DOHH2 (cell line): ENCODE results near the gene BTBD16.

ENCODE experiments used
- H3F3A ChIP-seq: fragments of 200-600 bp; sonication (generic), shearing (Covaris generic); 2 replicates; pipeline ENCODE4 v1.6.0; 2016; ENCODE audit warnings: antibody characterized with exemption, mild to moderate bottlenecking; ENCODE audit not compliant: control insufficient read depth, insufficient read depth
- H3K27ac ChIP-seq: fragments of 200-600 bp; sonication (generic); 2 replicates; pipeline ENCODE4 v1.5.1; 2014; ENCODE audit warnings: low read depth, mild to moderate bottlenecking, low read length, moderate library complexity
- H3K27me3 ChIP-seq: fragments of 200-600 bp; sonication (generic); 2 replicates; pipeline ENCODE4 v1.6.1; 2014; ENCODE audit warnings: mild to moderate bottlenecking, low read length, mixed read lengths; ENCODE audit not compliant: control insufficient read depth
- H3K36me3 ChIP-seq: fragments of 200-600 bp; sonication (generic); 2 replicates; pipeline ENCODE4 v1.6.1; 2014; ENCODE audit warnings: mild to moderate bottlenecking, low read length, moderate library complexity, mixed read lengths; ENCODE audit not compliant: control insufficient read depth
- H3K4me1 ChIP-seq: fragments of 200-600 bp; sonication (generic); 2 replicates; pipeline ENCODE4 v1.6.1; 2014; ENCODE audit warnings: mild to moderate bottlenecking, low read length, mixed read lengths; ENCODE audit not compliant: control insufficient read depth
- H3K4me2 ChIP-seq: fragments of 200-600 bp; sonication (generic); 2 replicates; pipeline ENCODE4 v1.6.0; 2014; ENCODE audit warnings: mild to moderate bottlenecking, low read length, moderate library complexity
- H3K4me3 ChIP-seq: fragments of 200-600 bp; sonication (generic); 2 replicates; pipeline ENCODE4 v1.5.1; 2014; ENCODE audit warnings: mild to moderate bottlenecking, low read length, mixed read lengths
- H3K79me2 ChIP-seq: fragments of 200-600 bp; sonication (generic); 2 replicates; pipeline ENCODE4 v1.6.1; 2014; ENCODE audit warnings: mild to moderate bottlenecking, low read length, mixed read lengths; ENCODE audit not compliant: control insufficient read depth
- H3K9me2 ChIP-seq: fragments of 200-600 bp; sonication (generic); replicated peaks from 2 replicates; pipeline ENCODE4 v1.6.1; 2014; ENCODE audit warnings: mild to moderate bottlenecking, low read length, mixed read lengths; ENCODE audit not compliant: control insufficient read depth
- H3K9me3 ChIP-seq: fragments of 200-600 bp; sonication (generic); 2 replicates; pipeline ENCODE4 v1.6.1; 2014; ENCODE audit warnings: antibody characterized with exemption, low read length, mixed read lengths; ENCODE audit not compliant: control insufficient read depth, insufficient read depth
- H4K20me1 ChIP-seq: fragments of 200-600 bp; sonication (generic); 2 replicates; pipeline ENCODE4 v1.6.0; 2014; ENCODE audit warnings: low read depth, mild to moderate bottlenecking, antibody characterized with exemption, low read length, moderate library complexity; ENCODE audit not compliant: control insufficient read depth, insufficient read depth
- CTCF ChIP-seq: fragments of 200-600 bp; sonication (generic); IDR thresholded peaks from one replicate; pipeline ENCODE4 v1.5.1; 2014; ENCODE audit warnings: antibody characterized with exemption, mild to moderate bottlenecking, low read depth, low read length; ENCODE audit not compliant: poor library complexity, severe bottlenecking
- EZH2phosphoT487 ChIP-seq: fragments of 200-600 bp; sonication (generic); IDR thresholded peaks from 2 replicates; pipeline ENCODE4 v1.6.1; 2017; ENCODE audit warnings: borderline replicate concordance, mild to moderate bottlenecking, antibody characterized with exemption, low read length, moderate library complexity, mixed read lengths

The BTBD16 gene

DNA sequence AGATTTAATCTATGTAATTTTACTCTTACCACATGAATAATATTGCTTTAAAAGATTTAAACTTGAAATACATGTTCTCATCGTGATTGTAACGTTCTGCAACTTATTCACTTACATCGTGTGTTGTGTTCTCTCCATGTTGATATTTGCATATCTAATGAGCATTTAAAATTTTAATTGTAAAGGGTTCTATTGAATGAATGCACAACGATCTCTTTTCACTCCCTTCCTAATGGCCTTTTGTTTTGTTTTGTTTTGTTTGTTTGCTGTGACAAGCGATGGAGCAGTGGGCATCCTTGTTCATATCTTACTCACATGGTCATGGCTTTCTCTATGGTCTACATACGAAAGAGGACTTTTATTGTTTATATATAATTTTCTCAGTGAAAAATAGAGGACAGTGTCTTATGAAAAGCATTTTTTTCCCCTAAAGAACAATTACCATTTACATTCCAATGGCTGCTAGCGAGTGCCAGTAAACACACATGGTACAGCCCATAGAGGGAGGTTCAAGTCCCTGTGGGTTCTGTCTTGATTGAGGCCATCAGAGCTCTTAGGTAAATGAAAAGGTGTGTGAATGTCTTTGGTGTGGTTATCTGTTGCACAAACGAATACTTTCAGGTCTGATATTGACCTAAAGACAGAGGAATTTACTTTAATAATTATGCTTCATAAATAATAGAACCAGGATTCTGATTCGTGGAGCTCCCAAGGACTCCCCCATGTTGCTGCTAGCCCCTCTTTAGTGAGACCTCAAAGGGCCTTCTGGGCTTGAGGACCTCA lies 32.4 kb downstream of the BTBD16 start:
- Histone ChIP-seq H3F3A (peaks cover 9% of the 10 kb centered on the region; the same call in 1 of the 2 replicates), H4K20me1 (no peaks in the 10 kb centered on the region), H3K36me3 (no peaks in the 10 kb centered on the region), H3K4me3 (no peak overlapping the region), H3K9me2 (no peaks in the 10 kb centered on the region), H3K4me2 (no peak overlapping the region), H3K27me3 (no peaks in the 10 kb centered on the region), H3K79me2 (no peaks in the 10 kb centered on the region), H3K4me1 (peaks cover 31% of the 10 kb centered on the region), H3K27ac (no peak overlapping the region), H3K9me3 (peaks cover 4% of the 10 kb centered on the region)
- TF ChIP-seq CTCF (no peak), EZH2phosphoT487 (no peak)

GRCh38 chr10:122304054-122304579 lies 33.0 kb downstream of the BTBD16 start:
- Histone ChIP-seq H4K20me1 (no peaks in the 10 kb centered on the region), H3K27me3 (no peaks in the 10 kb centered on the region), H3K36me3 (no peaks in the 10 kb centered on the region), H3K4me3 (no peak overlapping the region), H3K9me2 (no peaks in the 10 kb centered on the region), H3K27ac (no peak overlapping the region), H3K4me1 (peaks cover 35% of the 10 kb centered on the region), H3K79me2 (no peaks in the 10 kb centered on the region), H3F3A (peaks cover 9% of the 10 kb centered on the region; the same call in 1 of the 2 replicates), H3K4me2 (no peak overlapping the region), H3K9me3 (peaks cover 4% of the 10 kb centered on the region)
- TF ChIP-seq CTCF, result no peak
- no peak for TF ChIP-seq EZH2phosphoT487

GRCh38 chr10:122306282-122306681 lies 35.2 kb downstream of the BTBD16 start:
- peaks cover 33% of the 10 kb centered on the region for H3K4me1 ChIP-seq
- H3K36me3 ChIP-seq, result no peaks in the 10 kb centered on the region
- H3F3A ChIP-seq, result peaks cover 9% of the 10 kb centered on the region; the same call in 1 of the 2 replicates
- no peak overlapping the region for H3K27ac ChIP-seq
- H3K4me2 ChIP-seq, result no peak overlapping the region; the same call in 1 of the 2 replicates
- no peaks in the 10 kb centered on the region for H3K9me2 ChIP-seq
- H3K9me3 ChIP-seq, result peaks cover 4% of the 10 kb centered on the region
- H3K4me3 ChIP-seq, result no peak overlapping the region
- TF ChIP-seq CTCF, result no peak
- TF ChIP-seq EZH2phosphoT487, result no peak
- no peaks in the 10 kb centered on the region for H4K20me1 ChIP-seq
- no peaks in the 10 kb centered on the region for H3K79me2 ChIP-seq
- no peaks in the 10 kb centered on the region for H3K27me3 ChIP-seq
